ENCODE measurements around the gene CAPNS1.

The CAPNS1 gene

DNA sequence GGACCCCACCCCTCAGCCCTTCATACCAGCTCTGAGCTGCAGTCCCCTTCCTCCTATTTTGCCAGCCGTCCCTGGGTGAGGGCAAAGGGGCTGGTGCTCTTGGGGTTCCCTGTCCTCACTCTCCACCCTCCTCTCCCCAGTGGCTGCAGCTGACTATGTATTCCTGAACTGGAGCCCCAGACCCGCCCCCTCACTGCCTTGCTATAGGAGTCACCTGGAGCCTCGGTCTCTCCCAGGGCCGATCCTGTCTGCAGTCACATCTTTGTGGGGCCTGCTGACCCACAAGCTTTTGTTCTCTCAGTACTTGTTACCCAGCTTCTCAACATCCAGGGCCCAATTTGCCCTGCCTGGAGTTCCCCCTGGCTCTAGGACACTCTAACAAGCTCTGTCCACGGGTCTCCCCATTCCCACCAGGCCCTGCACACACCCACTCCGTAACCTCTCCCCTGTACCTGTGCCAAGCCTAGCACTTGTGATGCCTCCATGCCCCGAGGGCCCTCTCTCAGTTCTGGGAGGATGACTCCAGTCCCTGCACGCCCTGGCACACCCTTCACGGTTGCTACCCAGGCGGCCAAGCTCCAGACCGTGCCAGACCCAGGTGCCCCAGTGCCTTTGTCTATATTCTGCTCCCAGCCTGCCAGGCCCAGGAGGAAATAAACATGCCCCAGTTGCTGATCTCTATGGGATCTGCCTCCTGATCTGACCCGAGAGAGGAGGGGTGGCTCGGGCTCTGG is 10.0 kb downstream of the CAPNS1 start:
- Histone ChIP-seq H3K4me3 (replicated peaks; ENCODE audit: insufficient read depth, low read length) (no peak overlapping the region), H3K27me3 (ENCODE audit: insufficient read depth, poor library complexity, severe bottlenecking) (no peaks in the 10 kb centered on the region), H3K27ac (replicated peaks) (no peak overlapping the region)
- TF ChIP-seq SPI1 (IDR thresholded peaks at IDR 0.05; ENCODE audit: borderline replicate concordance, low read depth) (no peak), GABPA (IDR thresholded peaks at IDR 0.05; ENCODE audit: low read depth) (no peak), POLR2AphosphoS5 (IDR thresholded peaks at IDR 0.05; ENCODE audit: low read depth) (no peak)
- TF ChIP-seq, protein P1, sequence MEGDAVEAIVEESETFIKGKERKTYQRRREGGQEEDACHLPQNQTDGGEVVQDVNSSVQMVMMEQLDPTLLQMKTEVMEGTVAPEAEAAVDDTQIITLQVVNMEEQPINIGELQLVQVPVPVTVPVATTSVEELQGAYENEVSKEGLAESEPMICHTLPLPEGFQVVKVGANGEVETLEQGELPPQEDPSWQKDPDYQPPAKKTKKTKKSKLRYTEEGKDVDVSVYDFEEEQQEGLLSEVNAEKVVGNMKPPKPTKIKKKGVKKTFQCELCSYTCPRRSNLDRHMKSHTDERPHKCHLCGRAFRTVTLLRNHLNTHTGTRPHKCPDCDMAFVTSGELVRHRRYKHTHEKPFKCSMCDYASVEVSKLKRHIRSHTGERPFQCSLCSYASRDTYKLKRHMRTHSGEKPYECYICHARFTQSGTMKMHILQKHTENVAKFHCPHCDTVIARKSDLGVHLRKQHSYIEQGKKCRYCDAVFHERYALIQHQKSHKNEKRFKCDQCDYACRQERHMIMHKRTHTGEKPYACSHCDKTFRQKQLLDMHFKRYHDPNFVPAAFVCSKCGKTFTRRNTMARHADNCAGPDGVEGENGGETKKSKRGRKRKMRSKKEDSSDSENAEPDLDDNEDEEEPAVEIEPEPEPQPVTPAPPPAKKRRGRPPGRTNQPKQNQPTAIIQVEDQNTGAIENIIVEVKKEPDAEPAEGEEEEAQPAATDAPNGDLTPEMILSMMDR (IDR thresholded peaks at IDR 0.05; ENCODE audit: insufficient read depth, low read length), result no peak
- TF ChIP-seq, protein P2, sequence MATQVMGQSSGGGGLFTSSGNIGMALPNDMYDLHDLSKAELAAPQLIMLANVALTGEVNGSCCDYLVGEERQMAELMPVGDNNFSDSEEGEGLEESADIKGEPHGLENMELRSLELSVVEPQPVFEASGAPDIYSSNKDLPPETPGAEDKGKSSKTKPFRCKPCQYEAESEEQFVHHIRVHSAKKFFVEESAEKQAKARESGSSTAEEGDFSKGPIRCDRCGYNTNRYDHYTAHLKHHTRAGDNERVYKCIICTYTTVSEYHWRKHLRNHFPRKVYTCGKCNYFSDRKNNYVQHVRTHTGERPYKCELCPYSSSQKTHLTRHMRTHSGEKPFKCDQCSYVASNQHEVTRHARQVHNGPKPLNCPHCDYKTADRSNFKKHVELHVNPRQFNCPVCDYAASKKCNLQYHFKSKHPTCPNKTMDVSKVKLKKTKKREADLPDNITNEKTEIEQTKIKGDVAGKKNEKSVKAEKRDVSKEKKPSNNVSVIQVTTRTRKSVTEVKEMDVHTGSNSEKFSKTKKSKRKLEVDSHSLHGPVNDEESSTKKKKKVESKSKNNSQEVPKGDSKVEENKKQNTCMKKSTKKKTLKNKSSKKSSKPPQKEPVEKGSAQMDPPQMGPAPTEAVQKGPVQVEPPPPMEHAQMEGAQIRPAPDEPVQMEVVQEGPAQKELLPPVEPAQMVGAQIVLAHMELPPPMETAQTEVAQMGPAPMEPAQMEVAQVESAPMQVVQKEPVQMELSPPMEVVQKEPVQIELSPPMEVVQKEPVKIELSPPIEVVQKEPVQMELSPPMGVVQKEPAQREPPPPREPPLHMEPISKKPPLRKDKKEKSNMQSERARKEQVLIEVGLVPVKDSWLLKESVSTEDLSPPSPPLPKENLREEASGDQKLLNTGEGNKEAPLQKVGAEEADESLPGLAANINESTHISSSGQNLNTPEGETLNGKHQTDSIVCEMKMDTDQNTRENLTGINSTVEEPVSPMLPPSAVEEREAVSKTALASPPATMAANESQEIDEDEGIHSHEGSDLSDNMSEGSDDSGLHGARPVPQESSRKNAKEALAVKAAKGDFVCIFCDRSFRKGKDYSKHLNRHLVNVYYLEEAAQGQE (IDR thresholded peaks at IDR 0.05; ENCODE audit: insufficient replicate concordance, low read depth), result no peak
- no peak for DNase-seq (ENCODE audit: low read depth in 1 of 2, low spot score in 1 of 2)

DNA sequence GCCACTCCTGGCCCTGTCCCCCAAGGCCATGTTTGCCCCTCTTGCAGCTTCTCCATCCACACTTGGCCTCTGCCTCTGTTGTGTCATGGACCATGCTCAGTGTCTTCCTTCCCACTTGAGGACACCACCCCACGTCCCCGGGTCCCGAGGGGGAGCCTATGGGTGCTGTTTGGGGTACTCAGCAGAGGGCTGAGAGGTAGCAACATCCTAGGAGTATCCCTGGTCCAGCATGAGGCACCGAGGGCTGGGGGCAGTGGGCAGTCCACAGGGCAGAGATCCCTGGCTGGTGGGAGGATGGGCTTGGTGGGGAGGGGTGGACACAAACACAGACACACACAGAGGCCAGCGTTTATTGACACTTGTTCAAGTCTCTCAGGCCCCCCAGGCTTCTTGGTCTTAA is 10.7 kb downstream of the CAPNS1 start:
- Histone ChIP-seq H3K27ac (replicated peaks) (no peak overlapping the region), H3K4me3 (replicated peaks; ENCODE audit: insufficient read depth, low read length) (no peak overlapping the region), H3K27me3 (ENCODE audit: insufficient read depth, poor library complexity, severe bottlenecking) (no peaks in the 10 kb centered on the region)
- TF ChIP-seq SPI1 (IDR thresholded peaks at IDR 0.05; ENCODE audit: borderline replicate concordance, low read depth) (no peak), POLR2AphosphoS5 (IDR thresholded peaks at IDR 0.05; ENCODE audit: low read depth) (no peak), GABPA (IDR thresholded peaks at IDR 0.05; ENCODE audit: low read depth) (no peak)
- TF ChIP-seq, protein P2 (IDR thresholded peaks at IDR 0.05; ENCODE audit: insufficient replicate concordance, low read depth), result no peak
- no peak for DNase-seq (ENCODE audit: low read depth in 1 of 2, low spot score in 1 of 2)

DNA sequence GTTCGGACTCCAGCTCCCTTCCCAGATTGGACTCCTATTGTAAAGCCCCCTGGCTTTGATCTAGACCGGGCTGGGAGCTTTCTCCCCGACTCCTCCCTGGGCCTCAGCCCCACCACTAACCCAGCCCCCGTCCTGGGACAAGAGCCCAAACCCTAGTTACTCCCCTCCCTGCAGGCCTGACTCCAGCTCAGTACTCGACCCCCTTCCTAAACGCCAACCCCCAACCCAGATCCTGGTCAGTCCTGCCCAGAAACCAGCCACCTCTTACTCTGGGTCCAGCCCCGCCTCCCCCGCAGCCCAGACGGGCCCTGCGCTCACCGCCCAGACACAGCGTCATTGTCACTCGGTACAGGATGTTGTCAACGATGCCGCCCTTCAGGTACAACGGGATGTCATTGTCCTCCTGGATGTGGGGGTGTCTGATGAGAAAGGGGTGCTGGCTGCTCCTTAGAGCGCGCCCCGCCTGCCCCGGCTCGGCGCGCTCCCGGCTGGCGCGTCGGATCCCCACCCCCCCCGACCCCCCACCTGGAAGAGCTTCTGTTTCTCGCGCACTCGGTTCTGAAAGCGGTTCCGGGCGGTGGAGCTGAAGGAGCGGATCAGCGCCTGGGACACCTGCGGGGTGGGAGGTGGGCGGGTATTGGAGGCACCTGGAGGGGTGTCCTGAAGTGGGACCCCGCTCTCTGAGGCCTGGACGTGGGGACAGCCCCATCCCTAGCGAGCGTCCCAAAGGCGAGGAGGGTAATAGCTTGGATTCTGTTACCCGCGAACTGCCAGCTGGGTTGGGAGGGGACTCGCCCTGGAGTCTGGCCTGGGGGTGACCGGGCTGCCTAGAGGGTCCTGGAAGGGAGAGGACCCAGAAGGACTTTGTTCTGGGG is 11.5 kb downstream of the CAPNS1 start:
- H3K27me3 ChIP-seq (ENCODE audit: insufficient read depth, poor library complexity, severe bottlenecking), result no peaks in the 10 kb centered on the region
- no peak overlapping the region for H3K27ac ChIP-seq (replicated peaks)
- TF ChIP-seq, protein P1 (IDR thresholded peaks at IDR 0.05; ENCODE audit: insufficient read depth, low read length), result no peak
- TF ChIP-seq POLR2AphosphoS5 (IDR thresholded peaks at IDR 0.05; ENCODE audit: low read depth) (no peak), SPI1 (IDR thresholded peaks at IDR 0.05; ENCODE audit: borderline replicate concordance, low read depth) (no peak), GABPA (IDR thresholded peaks at IDR 0.05; ENCODE audit: low read depth) (no peak)
- TF ChIP-seq, protein P2 (IDR thresholded peaks at IDR 0.05; ENCODE audit: insufficient replicate concordance, low read depth), result no peak
- no peak for DNase-seq (ENCODE audit: low read depth in 1 of 2, low spot score in 1 of 2)
- no peak overlapping the region for H3K4me3 ChIP-seq (replicated peaks; ENCODE audit: insufficient read depth, low read length)

Measured in HL-60 (cell line).